Skeletal muscle satellite cell (primary cell): Measurements from ENCODE around the gene GRXCR1. TPM values are rescaled to one million over a fixed set of nuclear protein-coding genes. Genes with fewer than 3 reads are reported as not detected.

Experiments
- H3K27me3 ChIP-seq: 2 replicates; pipeline ENCODE4 v1.7.0; 2013; ENCODE audit warnings: low read length; ENCODE audit not compliant: control insufficient read depth, insufficient read depth
- H3K36me3 ChIP-seq: 2 replicates; pipeline ENCODE4 v1.7.0; 2013; ENCODE audit warnings: mild to moderate bottlenecking, control low read depth, low read length; ENCODE audit not compliant: insufficient read depth
- H3K4me1 ChIP-seq: 2 replicates; pipeline ENCODE4 v1.7.0; 2013; ENCODE audit warnings: low read length; ENCODE audit not compliant: control insufficient read depth, insufficient read depth
- H3K4me2 ChIP-seq: 2 replicates; pipeline ENCODE4 v1.7.0; 2013; ENCODE audit warnings: mild to moderate bottlenecking, low read length
- H3K4me3 ChIP-seq: 2 replicates; pipeline ENCODE4 v1.7.0; 2013; ENCODE audit warnings: low read length
- H3K9ac ChIP-seq: 2 replicates; pipeline ENCODE4 v1.7.0; 2013; ENCODE audit warnings: mild to moderate bottlenecking, low read depth, low read length, moderate library complexity
- H3K9me3 ChIP-seq: replicated peaks from 2 replicates; pipeline ENCODE4 v1.7.0; 2013; ENCODE audit warnings: mild to moderate bottlenecking, control low read depth, low read length
- total RNA-seq: library from RNA; depleted of rRNA; stranded (reverse); fragments of >200 nt; gene quantifications from 2 replicates; pipeline ENCODE4 v1.2.3, GENCODE V29; 2012; rRNA removed

GRXCR1 gene
- total RNA-seq = not detected in 2 replicates

DNA sequence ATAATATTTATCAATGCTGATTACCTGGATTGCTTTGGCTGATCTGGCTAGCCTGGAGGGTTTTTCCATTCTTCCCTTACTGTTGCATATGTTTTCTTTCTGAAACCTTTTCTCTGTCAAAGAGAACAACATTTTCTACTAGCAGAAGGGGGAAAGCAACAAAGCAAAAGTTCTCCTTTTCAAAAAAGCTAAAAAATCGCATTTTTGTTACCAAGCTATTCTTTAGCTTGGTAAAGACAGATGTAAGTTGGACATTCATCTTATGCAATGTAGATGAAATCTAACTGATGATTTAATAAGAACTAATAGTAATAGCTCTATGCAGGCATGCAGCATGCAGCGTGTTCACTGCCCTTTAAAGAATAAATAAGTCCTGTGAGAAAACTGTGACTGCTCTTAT is at the start of gene GRXCR1:
TSS of gene GRXCR1 (plus strand) at position 301 of the 400 bp plus-strand sequence. CDS start 554 bp downstream, outside the sequence.
- H3K9me3 ChIP-seq = no peaks in the 10 kb centered on the region
- no peak within 1 kb of the TSS for H3K9ac ChIP-seq
- no peak within 1 kb of the TSS for H3K4me3 ChIP-seq
- no peak within 1 kb of the TSS for H3K4me2 ChIP-seq
- H3K4me1 ChIP-seq = no peaks in the 10 kb centered on the region
- no peaks in the 10 kb centered on the region for H3K27me3 ChIP-seq
- H3K36me3 ChIP-seq = no peaks in the 10 kb centered on the region

DNA sequence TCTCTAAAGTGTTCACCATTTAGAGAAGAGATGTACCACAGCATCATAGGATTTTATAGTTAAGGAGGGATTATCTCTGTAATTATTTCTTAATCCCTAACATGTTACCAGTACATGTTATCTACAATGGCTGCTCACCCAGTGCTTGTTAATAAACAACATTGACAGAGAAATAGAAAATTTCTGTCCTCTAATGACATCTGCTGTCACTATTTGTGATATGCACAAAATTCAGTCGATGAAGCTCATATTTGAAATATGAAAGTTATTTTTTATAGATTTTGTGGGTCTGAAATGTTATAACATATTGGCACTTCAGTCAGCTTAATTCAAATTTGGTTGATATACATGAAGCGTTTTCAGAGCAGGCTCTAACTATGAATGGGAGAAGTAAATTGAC is 48.8 kb upstream of the GRXCR1 start:
- no peak overlapping the region for H3K9ac ChIP-seq
- no peak overlapping the region for H3K4me3 ChIP-seq
- no peaks in the 10 kb centered on the region for H3K27me3 ChIP-seq
- no peaks in the 10 kb centered on the region for H3K36me3 ChIP-seq
- no peaks in the 10 kb centered on the region for H3K4me1 ChIP-seq
- no peaks in the 10 kb centered on the region for H3K9me3 ChIP-seq
- no peak overlapping the region for H3K4me2 ChIP-seq

DNA sequence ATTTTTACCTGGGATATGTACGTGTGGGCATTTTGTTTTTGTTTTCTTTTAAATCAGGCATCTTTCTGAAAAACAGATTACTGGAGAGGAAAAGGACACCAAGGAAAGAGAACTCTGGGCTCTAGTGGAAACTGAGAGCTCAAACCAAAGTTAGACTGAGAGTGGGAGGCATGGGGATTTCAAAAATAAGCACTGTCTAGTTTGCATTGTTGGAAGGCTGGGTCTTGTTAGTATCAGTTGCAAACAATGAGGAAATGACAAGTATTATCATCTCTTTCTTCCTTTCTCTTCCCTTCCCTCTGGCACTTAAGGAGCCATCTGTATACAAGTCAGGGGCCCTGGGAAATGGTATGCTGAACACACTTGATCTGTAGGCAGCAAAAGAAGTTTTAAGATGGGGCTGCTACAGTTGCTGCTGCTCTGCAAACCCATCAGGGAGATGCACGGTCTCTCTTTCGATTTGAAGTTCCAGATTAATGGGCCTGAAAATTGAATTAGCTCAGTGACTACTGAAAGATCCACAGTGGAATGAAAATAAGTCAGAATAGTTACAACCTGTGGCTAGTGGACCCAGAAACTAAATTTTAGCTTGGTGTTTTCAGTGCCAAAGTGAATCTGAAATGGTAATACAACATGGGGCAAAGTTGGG is 48.0 kb upstream of the GRXCR1 start:
- no peaks in the 10 kb centered on the region for H3K4me1 ChIP-seq
- H3K4me2 ChIP-seq = no peak overlapping the region
- H3K9ac ChIP-seq = no peak overlapping the region
- H3K9me3 ChIP-seq = no peaks in the 10 kb centered on the region
- H3K27me3 ChIP-seq = no peaks in the 10 kb centered on the region
- no peak overlapping the region for H3K4me3 ChIP-seq
- H3K36me3 ChIP-seq = no peaks in the 10 kb centered on the region

DNA sequence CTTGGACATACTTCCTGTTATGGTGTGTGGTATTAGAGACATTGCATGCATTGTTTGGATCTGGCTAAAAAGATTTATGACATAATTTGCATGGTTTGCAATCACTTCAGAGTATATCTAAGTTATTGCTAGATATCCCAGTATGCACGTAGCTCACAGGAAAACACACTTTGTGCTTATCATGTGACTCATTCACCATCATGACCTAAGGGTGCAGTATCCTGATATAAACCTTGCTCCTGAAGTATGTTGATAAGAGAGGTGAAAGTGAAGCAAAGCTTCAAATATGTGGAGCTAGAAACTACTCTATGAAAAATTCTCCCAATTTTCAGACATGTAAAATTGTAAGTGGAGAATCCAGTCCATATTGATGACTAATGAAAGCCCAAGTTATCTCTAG is 46.9 kb upstream of the GRXCR1 start:
- no peak overlapping the region for H3K4me3 ChIP-seq
- no peaks in the 10 kb centered on the region for H3K4me1 ChIP-seq
- no peaks in the 10 kb centered on the region for H3K27me3 ChIP-seq
- no peaks in the 10 kb centered on the region for H3K36me3 ChIP-seq
- no peak overlapping the region for H3K4me2 ChIP-seq
- no peak overlapping the region for H3K9ac ChIP-seq
- no peaks in the 10 kb centered on the region for H3K9me3 ChIP-seq

DNA sequence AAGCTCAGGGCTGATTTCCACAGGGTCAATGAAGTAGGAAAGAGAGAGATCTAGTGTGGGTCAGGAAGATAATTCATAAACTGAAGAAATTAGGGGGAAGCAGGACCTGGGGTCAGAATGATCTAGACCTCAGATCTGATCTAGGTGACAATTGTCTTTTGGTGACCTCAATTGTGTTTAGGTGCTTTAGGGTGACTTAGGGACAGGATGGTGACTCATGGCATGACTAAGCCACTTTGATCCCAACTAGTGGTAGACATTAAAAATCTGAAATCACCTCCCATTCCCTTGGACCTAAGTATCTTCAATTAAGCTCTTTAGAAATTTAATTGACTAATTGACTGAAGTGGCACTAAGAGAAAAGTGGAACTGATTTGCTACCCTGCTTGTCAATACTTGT is 36.7 kb upstream of the GRXCR1 start:
- no peaks in the 10 kb centered on the region for H3K4me1 ChIP-seq
- H3K4me3 ChIP-seq = no peak overlapping the region
- H3K4me2 ChIP-seq = no peak overlapping the region
- no peaks in the 10 kb centered on the region for H3K27me3 ChIP-seq
- no peaks in the 10 kb centered on the region for H3K9me3 ChIP-seq
- H3K36me3 ChIP-seq = no peaks in the 10 kb centered on the region
- H3K9ac ChIP-seq = no peak overlapping the region

DNA sequence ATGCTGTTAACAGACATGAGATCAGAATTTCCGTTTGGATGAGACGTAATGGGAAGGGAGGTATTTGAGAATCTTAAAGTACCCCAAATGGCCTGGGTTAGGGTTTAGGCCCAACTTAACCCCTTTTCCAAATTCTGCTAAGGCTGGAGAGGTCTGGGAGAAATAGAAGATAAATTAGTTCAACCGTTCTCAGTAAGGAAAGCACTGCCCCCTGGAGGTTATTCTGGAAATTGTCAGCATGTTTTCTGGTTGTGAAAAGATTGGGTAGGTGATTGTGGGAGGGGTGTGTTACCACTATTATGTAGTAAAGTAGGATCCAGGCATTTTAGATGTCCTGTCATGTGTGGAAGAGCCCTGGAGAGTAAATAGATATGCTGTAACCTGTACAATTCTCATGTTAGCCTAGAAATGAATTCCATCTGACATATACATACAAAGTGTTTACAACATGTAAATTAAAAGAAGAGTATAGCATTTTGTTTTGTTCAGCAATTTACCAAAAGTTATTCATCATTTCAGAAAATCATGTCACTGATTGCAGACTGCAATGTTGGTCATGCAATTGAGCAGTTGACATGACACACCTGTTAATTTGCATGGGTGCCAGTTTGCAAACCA is 26.8 kb upstream of the GRXCR1 start:
- Histone ChIP-seq H3K27me3 (no peaks in the 10 kb centered on the region), H3K4me3 (no peak overlapping the region), H3K4me1 (no peaks in the 10 kb centered on the region), H3K9ac (no peak overlapping the region), H3K9me3 (no peaks in the 10 kb centered on the region), H3K4me2 (no peak overlapping the region), H3K36me3 (no peaks in the 10 kb centered on the region)

DNA sequence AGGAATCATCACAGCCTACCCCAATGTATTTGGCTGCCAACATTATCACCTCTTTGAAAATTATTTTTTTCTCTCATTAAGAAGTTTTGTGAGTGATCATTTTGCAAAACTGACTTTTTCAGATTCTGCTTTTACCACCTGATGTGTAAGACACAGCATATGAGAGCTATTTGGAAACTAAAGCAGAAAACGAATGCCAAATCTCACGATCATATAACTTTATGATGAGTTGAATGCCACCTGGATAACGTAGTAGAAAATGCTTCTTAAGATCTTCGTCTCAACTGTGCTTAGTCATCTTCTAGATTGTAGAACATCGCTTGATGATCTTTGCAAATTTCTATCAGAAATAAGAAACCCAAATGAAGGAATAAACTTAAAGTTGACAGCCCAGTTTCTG is 21.3 kb upstream of the GRXCR1 start:
- no peaks in the 10 kb centered on the region for H3K27me3 ChIP-seq
- no peaks in the 10 kb centered on the region for H3K4me1 ChIP-seq
- H3K9me3 ChIP-seq = no peaks in the 10 kb centered on the region

DNA sequence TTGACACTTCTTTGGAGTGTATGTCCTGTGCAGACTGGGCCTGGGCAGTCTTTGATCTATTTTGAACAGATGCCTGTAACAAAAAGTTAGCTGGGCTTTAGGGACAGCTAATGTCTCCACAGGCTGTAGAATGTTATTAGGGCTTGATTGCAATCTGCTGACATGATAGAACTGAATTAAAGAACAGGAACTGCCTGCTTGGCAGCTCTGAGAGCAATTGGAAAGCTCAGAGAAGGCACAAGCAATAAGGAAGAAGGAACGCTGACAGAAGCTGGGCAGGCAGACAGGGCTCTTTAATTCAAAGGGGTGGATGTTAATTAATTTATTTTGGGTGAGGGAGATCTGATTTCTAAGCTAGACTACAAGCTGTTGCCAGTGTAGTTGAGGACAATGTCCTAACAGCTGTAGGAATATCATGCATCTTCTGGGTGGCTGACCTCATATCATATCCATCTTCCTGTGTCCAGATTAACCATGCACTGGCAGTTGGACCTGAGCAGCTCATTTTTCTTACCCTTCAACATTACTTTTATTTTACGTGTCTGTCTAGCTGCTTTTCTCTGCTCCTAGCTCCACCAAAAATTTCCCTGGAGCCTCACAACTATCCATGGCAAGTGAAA is 20.7 kb upstream of the GRXCR1 start:
- Histone ChIP-seq H3K4me3 (no peak overlapping the region), H3K4me2 (no peak overlapping the region), H3K27me3 (no peaks in the 10 kb centered on the region), H3K9ac (no peak overlapping the region), H3K9me3 (no peaks in the 10 kb centered on the region), H3K4me1 (no peaks in the 10 kb centered on the region), H3K36me3 (no peaks in the 10 kb centered on the region)

More for the DNA sequence above, 21.3 kb upstream of the GRXCR1 start:
- no peak overlapping the region for H3K9ac ChIP-seq
- H3K4me2 ChIP-seq = no peak overlapping the region
- no peaks in the 10 kb centered on the region for H3K36me3 ChIP-seq
- no peak overlapping the region for H3K4me3 ChIP-seq

DNA sequence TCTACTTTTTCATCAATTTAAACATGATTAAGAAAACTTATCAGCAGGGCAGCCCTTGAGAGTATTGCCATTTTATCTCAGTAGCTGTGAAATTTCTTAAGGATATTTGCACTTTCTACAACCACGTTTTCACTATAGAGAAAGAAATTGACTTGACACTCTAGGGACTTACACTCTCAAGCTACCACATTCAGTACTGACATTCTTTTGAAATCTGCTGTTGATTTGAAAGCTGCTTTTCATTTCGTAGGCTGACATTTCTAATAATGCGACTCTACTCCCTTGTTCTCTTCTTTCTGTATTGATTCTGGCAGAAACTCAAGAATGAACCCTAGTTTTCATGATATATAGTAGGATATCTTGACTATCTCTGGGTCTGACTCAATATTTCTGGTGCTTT is 13.7 kb upstream of the GRXCR1 start:
- no peaks in the 10 kb centered on the region for H3K4me1 ChIP-seq
- no peak overlapping the region for H3K4me3 ChIP-seq
- H3K36me3 ChIP-seq = no peaks in the 10 kb centered on the region
- H3K4me2 ChIP-seq = no peak overlapping the region
- no peaks in the 10 kb centered on the region for H3K9me3 ChIP-seq
- H3K9ac ChIP-seq = no peak overlapping the region
- H3K27me3 ChIP-seq = no peaks in the 10 kb centered on the region

DNA sequence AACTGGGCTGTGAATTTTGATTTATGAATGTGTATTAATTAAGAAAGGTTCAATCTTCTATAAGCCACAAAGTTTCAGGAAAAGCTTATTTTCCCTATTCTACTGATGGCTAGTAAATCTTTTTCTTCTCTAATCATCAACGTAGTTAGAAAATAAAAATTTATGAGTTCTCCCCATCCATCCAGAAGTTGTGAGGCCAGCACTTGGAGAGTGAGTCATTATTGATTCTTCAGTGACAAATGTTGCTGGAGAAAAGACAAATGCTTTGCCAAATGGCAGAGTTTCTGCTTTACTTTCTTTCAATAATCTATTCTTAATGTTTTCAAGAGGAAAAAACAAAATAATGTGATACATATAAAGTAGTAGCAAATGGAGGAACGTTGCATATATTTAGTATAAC is 11.3 kb upstream of the GRXCR1 start:
- no peak overlapping the region for H3K9ac ChIP-seq
- H3K36me3 ChIP-seq = no peaks in the 10 kb centered on the region
- H3K4me1 ChIP-seq = no peaks in the 10 kb centered on the region
- no peak overlapping the region for H3K4me3 ChIP-seq
- no peaks in the 10 kb centered on the region for H3K9me3 ChIP-seq
- H3K27me3 ChIP-seq = no peaks in the 10 kb centered on the region
- H3K4me2 ChIP-seq = no peak overlapping the region

DNA sequence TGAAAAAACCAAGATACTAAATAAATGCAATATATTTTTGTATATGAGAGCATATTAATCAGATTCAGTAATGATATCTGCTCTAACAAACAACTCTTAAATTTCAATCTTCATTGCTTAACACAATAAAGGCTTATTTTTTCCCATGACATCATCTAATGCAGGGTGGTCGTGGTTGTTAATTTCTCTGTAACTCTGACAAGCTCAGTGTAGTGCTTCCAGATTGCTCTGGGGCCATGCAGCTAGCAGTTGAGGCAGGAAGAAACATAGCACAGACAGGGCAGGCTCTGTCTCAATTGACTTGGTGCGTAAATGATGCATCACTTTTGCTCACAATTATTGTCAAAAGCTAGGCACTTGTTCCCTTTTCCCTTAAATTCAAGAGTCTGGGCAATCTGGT is 869 bp upstream of the GRXCR1 start:
- no peaks in the 10 kb centered on the region for H3K4me1 ChIP-seq
- H3K9ac ChIP-seq = no peak overlapping the region
- H3K4me2 ChIP-seq = no peak overlapping the region
- no peaks in the 10 kb centered on the region for H3K9me3 ChIP-seq
- H3K4me3 ChIP-seq = no peak overlapping the region
- no peaks in the 10 kb centered on the region for H3K27me3 ChIP-seq
- H3K36me3 ChIP-seq = no peaks in the 10 kb centered on the region

DNA sequence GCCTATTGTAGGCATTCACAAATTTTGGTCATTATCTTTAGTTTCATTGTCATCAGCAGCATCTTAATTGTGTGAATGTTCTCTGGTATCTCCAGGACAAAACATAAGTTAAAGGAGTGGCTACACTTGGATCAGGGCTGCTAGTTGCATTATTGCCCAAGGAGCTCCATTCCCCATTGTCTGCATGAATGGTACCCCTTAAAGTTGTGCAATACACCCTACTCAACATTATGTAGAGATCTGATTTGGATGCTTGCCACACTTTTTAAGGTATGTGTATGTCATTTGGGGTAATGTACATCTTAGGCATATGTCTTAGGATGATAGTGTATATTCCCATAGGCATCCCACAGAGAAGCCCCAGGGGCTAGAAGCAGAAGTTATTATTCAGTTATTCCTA is 2.9 kb downstream of the GRXCR1 start:
- Histone ChIP-seq H3K9me3 (no peaks in the 10 kb centered on the region), H3K36me3 (no peaks in the 10 kb centered on the region), H3K4me3 (no peak overlapping the region)

More for the DNA sequence above, 2.9 kb downstream of the GRXCR1 start:
- Histone ChIP-seq H3K27me3 (no peaks in the 10 kb centered on the region), H3K4me2 (no peak overlapping the region), H3K9ac (no peak overlapping the region), H3K4me1 (no peaks in the 10 kb centered on the region)
